Uterus (tissue), 4 donors: Measurements from ENCODE around the gene HSPG2. TPM values are rescaled to one million over a fixed set of nuclear protein-coding genes. Genes with fewer than 3 reads are reported as not detected.
"Not testable (repeated sequence)": the region's sequence is repeated elsewhere in the genome, so short reads cannot be mapped to it uniquely, and the experiment has no call there.

ENCODE experiments used
- DNase-seq, 2 donors: peaks; one replicate each; pipeline ENCODE4 v3.0.0-alpha.2; 2019 to 2020
- H3K27ac ChIP-seq, 2 donors: fragments of 200-600 bp; sonication (generic); 1 replicate in 1 of 2; 2 replicates in 1 of 2; pipeline ENCODE4 v1.5.1; 2016 to 2018
- H3K27me3 ChIP-seq, 2 donors: fragments of 200-600 bp; sonication (generic); one replicate each; pipeline ENCODE4 v1.5.1; 2018 to 2019; ENCODE audit warnings: control low read depth in 1 of 2
- H3K36me3 ChIP-seq, 2 donors: fragments of 200-600 bp; sonication (generic); one replicate each; pipeline ENCODE4 v1.5.1; 2019; ENCODE audit warnings: control low read depth in 1 of 2
- H3K4me1 ChIP-seq, 2 donors: fragments of 200-600 bp; sonication (generic); one replicate each; pipeline ENCODE4 v1.5.1; 2018 to 2019; ENCODE audit warnings: control low read depth in 1 of 2
- H3K4me3 ChIP-seq, 2 donors: fragments of 200-600 bp; sonication (generic); 1 replicate in 1 of 2; 2 replicates in 1 of 2; pipeline ENCODE4 v1.5.1; 2018 to 2019; ENCODE audit warnings: mild to moderate bottlenecking in 1 of 2
- H3K9me3 ChIP-seq, 2 donors: fragments of 200-600 bp; sonication (generic); one replicate each; pipeline ENCODE4 v1.5.1; 2019; ENCODE audit warnings: control low read depth in 1 of 2
- POLR2A ChIP-seq, 2 donors: fragments of 450-650 bp; IDR thresholded peaks; one replicate each; pipeline ENCODE4 v1.6.1; 2016; ENCODE audit warnings: antibody characterized with exemption in 2 of 2, mild to moderate bottlenecking in 1 of 2, moderate library complexity in 1 of 2
- intact Hi-C: fragments of 100-400 bp; cut with DNase I; formaldehyde crosslinking; loops from one replicate; pipeline ENCODE4 v1.15.1; 2023; ENCODE audit warnings: low total_unique reads
- total RNA-seq, 4 donors: library from RNA; depleted of rRNA in 3 of 4; stranded (reverse); fragments of >200 nt in 3 of 4; gene quantifications; one replicate each; pipeline versions ENCODE4 v1.1.0 to v1.2.4, GENCODE V29; 2014 to 2023
- TF ChIP-seq, protein P1 (sequence below), 4 experiments: fragments of 200-600 bp in 2 of 4; fragments of 450-650 bp in 2 of 4; sonication (generic) in 2 of 4; IDR thresholded peaks; one replicate each; pipeline ENCODE4 v1.5.1; 2016 to 2019; ENCODE audit warnings: antibody characterized with exemption in 4 of 4, mild to moderate bottlenecking in 2 of 4, moderate library complexity in 1 of 4
- donor health status: DM: yes; HTN: yes; CAD: no.

Gene HSPG2
- total RNA-seq, 4 donors from 2014 or later, result 96.8 to 677 (median 290) TPM

DNA sequence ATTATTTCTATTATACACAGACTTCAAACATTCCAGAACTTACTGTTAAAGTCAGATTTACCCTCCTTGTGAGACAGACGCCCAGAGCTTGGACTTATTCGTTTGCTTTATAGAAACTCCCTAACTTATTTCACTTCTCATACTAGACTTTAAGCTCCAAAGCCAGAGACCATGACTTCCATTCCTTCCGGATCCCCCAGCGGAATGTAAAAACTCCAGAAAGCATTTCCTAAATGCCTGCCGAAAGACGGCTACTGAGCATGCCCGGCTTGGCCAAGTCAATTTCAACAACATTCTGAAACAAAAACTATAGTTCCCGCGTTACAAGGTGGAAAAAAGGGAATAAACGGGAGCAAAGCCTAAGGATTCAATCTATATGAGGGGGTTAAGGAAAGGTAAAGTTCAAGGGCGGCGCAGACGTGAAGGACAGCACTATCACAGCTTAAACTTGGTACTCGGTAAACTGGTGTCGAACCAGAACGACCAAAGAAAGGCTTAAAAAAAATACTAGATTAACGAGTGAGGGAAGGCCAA, 155.2 kb downstream of the HSPG2 start:
- TF ChIP-seq, protein P1, sequence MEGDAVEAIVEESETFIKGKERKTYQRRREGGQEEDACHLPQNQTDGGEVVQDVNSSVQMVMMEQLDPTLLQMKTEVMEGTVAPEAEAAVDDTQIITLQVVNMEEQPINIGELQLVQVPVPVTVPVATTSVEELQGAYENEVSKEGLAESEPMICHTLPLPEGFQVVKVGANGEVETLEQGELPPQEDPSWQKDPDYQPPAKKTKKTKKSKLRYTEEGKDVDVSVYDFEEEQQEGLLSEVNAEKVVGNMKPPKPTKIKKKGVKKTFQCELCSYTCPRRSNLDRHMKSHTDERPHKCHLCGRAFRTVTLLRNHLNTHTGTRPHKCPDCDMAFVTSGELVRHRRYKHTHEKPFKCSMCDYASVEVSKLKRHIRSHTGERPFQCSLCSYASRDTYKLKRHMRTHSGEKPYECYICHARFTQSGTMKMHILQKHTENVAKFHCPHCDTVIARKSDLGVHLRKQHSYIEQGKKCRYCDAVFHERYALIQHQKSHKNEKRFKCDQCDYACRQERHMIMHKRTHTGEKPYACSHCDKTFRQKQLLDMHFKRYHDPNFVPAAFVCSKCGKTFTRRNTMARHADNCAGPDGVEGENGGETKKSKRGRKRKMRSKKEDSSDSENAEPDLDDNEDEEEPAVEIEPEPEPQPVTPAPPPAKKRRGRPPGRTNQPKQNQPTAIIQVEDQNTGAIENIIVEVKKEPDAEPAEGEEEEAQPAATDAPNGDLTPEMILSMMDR (IDR thresholded peaks at IDR 0.05), result no peak
- TF ChIP-seq POLR2A (IDR thresholded peaks at IDR 0.05), result no peak
- no peaks in the 10 kb centered on the region for H3K9me3 ChIP-seq
- no peaks in the 10 kb centered on the region for H3K36me3 ChIP-seq
- peak overlapping the region; percentile 65 to 99 for H3K4me3 ChIP-seq
- no peaks in the 10 kb centered on the region for H3K27me3 ChIP-seq
- no peak for DNase-seq
- H3K27ac ChIP-seq, result peak overlapping the region; percentile 100
- H3K4me1 ChIP-seq, result peaks cover 0 to 10% of the 10 kb centered on the region in 2 donors
- intact Hi-C loops, result no loop called here

DNA sequence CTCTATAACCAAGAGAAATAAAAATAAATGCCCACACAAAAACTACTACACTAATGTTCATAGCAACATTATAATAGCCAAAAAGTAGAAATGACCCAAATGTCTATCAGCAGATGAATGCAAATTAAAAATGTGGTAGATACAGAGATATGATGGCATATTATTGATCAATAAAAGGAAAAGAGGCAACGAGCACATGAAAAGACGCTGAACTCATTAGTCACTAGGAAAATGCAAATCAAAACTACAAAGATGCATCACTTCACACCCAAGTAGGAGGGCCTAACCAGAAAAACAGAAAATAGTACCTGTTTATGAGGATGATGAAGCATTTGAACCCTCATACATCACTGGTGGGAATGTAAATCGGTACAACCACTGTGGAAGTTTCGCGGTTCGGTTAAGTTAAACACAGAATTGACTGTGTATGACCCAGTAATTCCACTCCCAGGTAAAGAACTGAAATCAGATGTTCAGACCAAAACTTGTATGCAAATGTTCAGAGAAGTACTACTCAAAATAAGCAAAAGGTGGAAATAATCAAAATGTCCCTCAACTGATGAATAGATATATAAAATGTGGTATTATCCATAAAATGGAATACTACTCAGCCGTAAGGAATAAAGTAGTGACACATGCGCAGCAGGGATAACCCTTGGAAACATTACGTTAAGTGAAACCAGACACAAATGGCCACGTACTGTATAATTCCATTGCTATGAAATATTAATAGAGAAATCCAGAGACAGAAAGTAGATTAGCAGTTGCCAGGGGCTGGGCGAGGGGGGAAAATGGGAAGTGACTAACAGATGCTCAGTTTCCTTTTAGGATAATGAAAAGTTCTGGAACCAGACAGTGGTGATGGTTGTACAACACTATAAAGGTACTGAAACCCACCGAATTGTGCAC, 157.2 kb downstream of the HSPG2 start:
- no peak overlapping the region for H3K27ac ChIP-seq
- peaks cover 0 to 10% of the 10 kb centered on the region in 2 donors for H3K4me1 ChIP-seq
- TF ChIP-seq, protein P1 (IDR thresholded peaks at IDR 0.05), result no peak
- no peak for TF ChIP-seq POLR2A (IDR thresholded peaks at IDR 0.05)
- H3K27me3 ChIP-seq, result no peaks in the 10 kb centered on the region
- intact Hi-C loops, result no loop called here
- DNase-seq, result no peak
- no peaks in the 10 kb centered on the region for H3K9me3 ChIP-seq
- no peak overlapping the region for H3K4me3 ChIP-seq
- H3K36me3 ChIP-seq, result no peaks in the 10 kb centered on the region

DNA sequence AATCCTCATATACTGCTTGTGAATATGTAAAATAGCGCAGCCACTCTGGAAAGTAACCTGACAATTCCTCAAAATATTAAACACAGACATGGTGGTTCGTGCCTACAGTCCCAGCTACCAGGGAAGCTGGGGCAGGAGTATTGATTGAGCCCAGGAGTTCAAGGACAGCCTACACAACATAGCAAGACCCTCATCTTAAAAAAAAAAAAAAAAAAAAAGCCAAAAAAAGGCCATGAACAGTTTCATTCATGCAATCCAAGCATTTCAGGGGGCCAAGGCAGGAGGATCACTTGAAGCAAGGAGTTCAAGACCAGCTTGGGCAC, 158.7 kb downstream of the HSPG2 start:
- H3K27ac ChIP-seq, result no peak overlapping the region
- TF ChIP-seq, protein P1 (IDR thresholded peaks at IDR 0.05), result no peak
- TF ChIP-seq POLR2A (IDR thresholded peaks at IDR 0.05), result no peak

DNA sequence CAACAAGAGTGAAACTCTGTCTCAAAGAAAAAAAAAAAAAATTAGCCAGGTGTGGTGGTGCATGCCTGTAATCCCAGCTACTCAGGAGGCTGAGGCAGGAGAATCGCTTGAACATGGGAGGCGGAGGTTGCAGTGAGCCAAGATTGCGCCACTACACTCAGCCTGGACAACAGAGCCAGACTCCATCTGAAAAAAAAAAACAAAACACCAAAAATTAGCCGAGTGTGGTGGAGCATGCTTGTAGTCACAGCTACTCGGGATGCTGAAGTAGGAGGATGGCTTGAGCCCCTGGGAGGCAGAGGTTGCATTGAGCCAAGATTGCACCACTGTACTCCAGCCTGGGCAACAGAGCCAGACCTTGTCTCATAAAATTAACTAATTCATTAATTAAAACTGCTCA, 160.2 kb downstream of the HSPG2 start:
- H3K27ac ChIP-seq, H3K36me3 ChIP-seq, intact Hi-C loops, H3K9me3 ChIP-seq, DNase-seq, H3K27me3 ChIP-seq, H3K4me3 ChIP-seq: not testable (repeated sequence)
- peaks cover 0 to 10% of the 10 kb centered on the region in 2 donors for H3K4me1 ChIP-seq

More for the DNA sequence above, 158.7 kb downstream of the HSPG2 start:
- Histone ChIP-seq H3K9me3 (no peaks in the 10 kb centered on the region), H3K27me3 (no peaks in the 10 kb centered on the region), H3K4me1 (peaks cover 0 to 10% of the 10 kb centered on the region in 2 donors), H3K36me3 (no peaks in the 10 kb centered on the region), H3K4me3 (no peak overlapping the region)
- no peak for DNase-seq
- intact Hi-C loops, result no loop called here

DNA sequence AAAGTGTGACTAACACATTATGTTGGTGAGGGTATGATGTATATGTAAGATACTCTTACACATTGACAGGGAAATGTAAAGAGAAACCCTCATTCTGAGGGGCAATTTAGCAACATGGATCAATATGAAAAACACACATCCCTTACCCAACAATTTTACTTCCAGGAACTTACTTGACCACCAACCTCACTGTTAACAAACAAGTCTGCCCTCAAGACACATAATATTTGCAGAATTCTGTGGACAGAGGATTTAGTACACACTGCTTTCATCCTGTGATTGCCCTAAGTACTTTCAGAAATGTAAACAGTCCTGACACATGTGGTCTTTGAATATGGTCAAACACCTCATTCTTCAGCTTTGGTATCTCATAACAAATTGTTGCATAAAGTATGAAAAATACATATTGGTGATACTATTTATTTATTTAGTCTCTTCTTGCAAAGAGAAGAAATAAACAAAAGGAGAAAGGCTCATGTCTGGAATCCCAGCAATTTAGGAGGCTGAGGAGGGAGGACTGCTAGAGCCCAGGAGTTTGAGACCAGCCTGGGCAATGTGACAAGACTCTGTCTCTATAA, 161.0 kb downstream of the HSPG2 start:
- TF ChIP-seq POLR2A (IDR thresholded peaks at IDR 0.05), result no peak
- Histone ChIP-seq H3K36me3 (no peaks in the 10 kb centered on the region), H3K9me3 (no peaks in the 10 kb centered on the region), H3K27ac (no peak overlapping the region), H3K4me3 (no peak overlapping the region), H3K27me3 (no peaks in the 10 kb centered on the region), H3K4me1 (peaks cover 0 to 4% of the 10 kb centered on the region in 2 donors)
- intact Hi-C loops, result no loop called here
- DNase-seq, result no peak

DNA sequence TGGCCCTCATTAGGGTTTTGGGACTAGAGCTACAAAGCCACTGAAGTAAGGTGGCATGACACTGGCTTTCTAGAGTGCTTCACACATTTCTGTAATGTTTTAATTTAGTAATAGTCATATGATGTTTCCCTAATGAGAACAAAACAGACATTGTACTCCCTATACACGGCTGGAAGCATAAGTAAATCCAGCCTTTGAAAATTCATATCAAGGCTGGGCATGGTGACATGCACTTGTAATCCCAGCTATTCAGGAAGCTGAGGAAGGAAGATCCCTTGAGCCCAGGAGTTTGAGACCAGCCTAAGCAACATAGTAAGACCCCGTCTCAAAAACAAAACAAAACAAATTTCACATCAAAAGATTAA, 161.6 kb downstream of the HSPG2 start:
- Histone ChIP-seq H3K36me3 (no peaks in the 10 kb centered on the region), H3K27ac (no peak overlapping the region), H3K4me1 (no peaks in the 10 kb centered on the region), H3K9me3 (no peaks in the 10 kb centered on the region), H3K4me3 (no peak overlapping the region), H3K27me3 (no peaks in the 10 kb centered on the region)
- no peak for DNase-seq
- TF ChIP-seq, protein P1 (IDR thresholded peaks at IDR 0.05), result no peak
- TF ChIP-seq POLR2A (IDR thresholded peaks at IDR 0.05), result no peak
- intact Hi-C loops, result no loop called here
